Measurements from ENCODE around the gene GFRA4. TPM values are rescaled to one million over a fixed set of nuclear protein-coding genes. Genes with fewer than 3 reads are reported as not detected.

The GFRA4 gene
- total RNA-seq, 1 experiment from 2014 or later = not detected

DNA sequence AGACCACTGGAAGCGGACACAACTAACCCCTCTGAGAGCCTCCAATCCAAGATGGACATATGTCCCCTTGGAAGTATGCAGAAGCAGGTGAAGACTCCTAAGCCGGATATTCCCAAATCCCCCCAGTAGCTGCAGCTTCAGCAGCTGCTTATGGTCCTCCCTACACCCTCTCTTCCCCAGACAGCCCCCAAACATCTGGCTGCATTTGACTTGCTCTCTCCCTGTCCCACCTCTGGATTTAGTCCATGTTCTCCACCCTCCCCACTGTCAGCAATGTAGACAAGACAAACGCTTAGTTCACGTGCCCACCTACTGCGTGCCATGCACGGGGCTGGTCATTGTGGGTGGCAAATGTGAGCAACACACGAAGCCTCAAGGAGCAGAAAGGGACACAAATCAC is 23.2 kb upstream of the GFRA4 start:
- Mint-ChIP-seq H3K9me3 (peaks cover 4% of the 10 kb centered on the region; the same call in 1 of the 2 replicates), H3K4me3 (no peak overlapping the region), H3K27me3 (ENCODE audit: low read depth) (peaks cover 15% of the 10 kb centered on the region), H3K36me3 (no peaks in the 10 kb centered on the region), H3K4me1 (peaks cover 30% of the 10 kb centered on the region), H3K27ac (no peak overlapping the region)
- no peak for ATAC-seq
- DNase-seq (ENCODE audit: low spot score) = no peak
- ChIA-PET POLR2A (no interaction called here), CTCF (interaction anchor here (1.0 to 2.8 kb wide), 14 partner anchors 9 to 100 kb away, joined by 3 to 30 read pairs (median 6); partner anchors contain the start of genes CENPB and HSPA12B)
- no peak for TF ChIP-seq ZNF317 (CRISPR knock-in tag; IDR thresholded peaks at IDR 0.05; ENCODE audit: borderline replicate concordance, low read depth)
- no peak for TF ChIP-seq ZNF263 (CRISPR knock-in tag; IDR thresholded peaks at IDR 0.05; ENCODE audit: low read depth)
- no peak for TF ChIP-seq ZNF138 (CRISPR knock-in tag; conservative IDR thresholded peaks at IDR 0.05)
- no peak for TF ChIP-seq ESRRA (CRISPR knock-in tag; IDR thresholded peaks at IDR 0.05; ENCODE audit: borderline replicate concordance)
- no peak for TF ChIP-seq TCF7 (CRISPR knock-in tag; IDR thresholded peaks at IDR 0.05; ENCODE audit: low read depth)
- TF ChIP-seq, protein P1, sequence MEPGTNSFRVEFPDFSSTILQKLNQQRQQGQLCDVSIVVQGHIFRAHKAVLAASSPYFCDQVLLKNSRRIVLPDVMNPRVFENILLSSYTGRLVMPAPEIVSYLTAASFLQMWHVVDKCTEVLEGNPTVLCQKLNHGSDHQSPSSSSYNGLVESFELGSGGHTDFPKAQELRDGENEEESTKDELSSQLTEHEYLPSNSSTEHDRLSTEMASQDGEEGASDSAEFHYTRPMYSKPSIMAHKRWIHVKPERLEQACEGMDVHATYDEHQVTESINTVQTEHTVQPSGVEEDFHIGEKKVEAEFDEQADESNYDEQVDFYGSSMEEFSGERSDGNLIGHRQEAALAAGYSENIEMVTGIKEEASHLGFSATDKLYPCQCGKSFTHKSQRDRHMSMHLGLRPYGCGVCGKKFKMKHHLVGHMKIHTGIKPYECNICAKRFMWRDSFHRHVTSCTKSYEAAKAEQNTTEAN (CRISPR knock-in tag; IDR thresholded peaks at IDR 0.05) = no peak
- TF ChIP-seq, protein P2, sequence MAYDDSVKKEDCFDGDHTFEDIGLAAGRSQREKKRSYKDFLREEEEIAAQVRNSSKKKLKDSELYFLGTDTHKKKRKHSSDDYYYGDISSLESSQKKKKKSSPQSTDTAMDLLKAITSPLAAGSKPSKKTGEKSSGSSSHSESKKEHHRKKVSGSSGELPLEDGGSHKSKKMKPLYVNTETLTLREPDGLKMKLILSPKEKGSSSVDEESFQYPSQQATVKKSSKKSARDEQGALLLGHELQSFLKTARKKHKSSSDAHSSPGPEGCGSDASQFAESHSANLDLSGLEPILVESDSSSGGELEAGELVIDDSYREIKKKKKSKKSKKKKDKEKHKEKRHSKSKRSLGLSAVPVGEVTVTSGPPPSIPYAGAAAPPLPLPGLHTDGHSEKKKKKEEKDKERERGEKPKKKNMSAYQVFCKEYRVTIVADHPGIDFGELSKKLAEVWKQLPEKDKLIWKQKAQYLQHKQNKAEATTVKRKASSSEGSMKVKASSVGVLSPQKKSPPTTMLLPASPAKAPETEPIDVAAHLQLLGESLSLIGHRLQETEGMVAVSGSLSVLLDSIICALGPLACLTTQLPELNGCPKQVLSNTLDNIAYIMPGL (CRISPR knock-in tag; IDR thresholded peaks at IDR 0.05) = no peak

DNA sequence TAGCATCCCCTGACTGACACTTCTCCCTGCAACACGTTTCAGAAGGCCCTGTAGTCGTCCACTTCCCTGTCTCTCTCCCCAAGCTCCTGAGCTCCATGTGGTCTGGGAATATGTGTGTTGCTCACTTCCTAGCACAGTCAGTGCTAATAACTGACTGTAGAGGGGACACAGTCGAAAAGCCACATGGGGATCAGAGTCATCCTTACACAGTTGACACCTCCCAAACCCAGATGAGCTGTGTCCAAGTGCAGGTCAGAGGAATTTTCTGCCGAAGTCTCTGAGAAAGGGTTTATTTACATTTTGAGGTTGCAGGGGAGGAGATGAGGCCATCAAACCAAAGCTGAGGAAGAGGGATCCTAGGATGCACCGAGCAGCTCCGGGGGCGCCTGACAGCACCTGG is 22.1 kb upstream of the GFRA4 start:
- H3K9me3 Mint-ChIP-seq = peaks cover 4% of the 10 kb centered on the region; the same call in 1 of the 2 replicates
- no peak for DNase-seq (ENCODE audit: low spot score)
- peaks cover 37% of the 10 kb centered on the region for H3K4me1 Mint-ChIP-seq
- ChIA-PET CTCF (interaction anchor here (0.8 to 2.0 kb wide), 10 partner anchors 9 to 82 kb away, joined by 3 to 15 read pairs (median 6); partner anchors contain the start of gene ADISSP), POLR2A (no interaction called here)
- ATAC-seq = no peak
- no peak overlapping the region for H3K4me3 Mint-ChIP-seq
- no peaks in the 10 kb centered on the region for H3K36me3 Mint-ChIP-seq
- H3K27ac Mint-ChIP-seq = no peak overlapping the region
- peaks cover 20% of the 10 kb centered on the region for H3K27me3 Mint-ChIP-seq (ENCODE audit: low read depth)
- no peak for TF ChIP-seq ZBTB21 (CRISPR knock-in tag; IDR thresholded peaks at IDR 0.05; ENCODE audit: borderline replicate concordance)
- TF ChIP-seq, protein P3, sequence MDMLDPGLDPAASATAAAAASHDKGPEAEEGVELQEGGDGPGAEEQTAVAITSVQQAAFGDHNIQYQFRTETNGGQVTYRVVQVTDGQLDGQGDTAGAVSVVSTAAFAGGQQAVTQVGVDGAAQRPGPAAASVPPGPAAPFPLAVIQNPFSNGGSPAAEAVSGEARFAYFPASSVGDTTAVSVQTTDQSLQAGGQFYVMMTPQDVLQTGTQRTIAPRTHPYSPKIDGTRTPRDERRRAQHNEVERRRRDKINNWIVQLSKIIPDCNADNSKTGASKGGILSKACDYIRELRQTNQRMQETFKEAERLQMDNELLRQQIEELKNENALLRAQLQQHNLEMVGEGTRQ (CRISPR knock-in tag; IDR thresholded peaks at IDR 0.05) = no peak
- TF ChIP-seq, protein P4, sequence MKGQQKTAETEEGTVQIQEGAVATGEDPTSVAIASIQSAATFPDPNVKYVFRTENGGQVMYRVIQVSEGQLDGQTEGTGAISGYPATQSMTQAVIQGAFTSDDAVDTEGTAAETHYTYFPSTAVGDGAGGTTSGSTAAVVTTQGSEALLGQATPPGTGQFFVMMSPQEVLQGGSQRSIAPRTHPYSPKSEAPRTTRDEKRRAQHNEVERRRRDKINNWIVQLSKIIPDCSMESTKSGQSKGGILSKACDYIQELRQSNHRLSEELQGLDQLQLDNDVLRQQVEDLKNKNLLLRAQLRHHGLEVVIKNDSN (CRISPR knock-in tag; IDR thresholded peaks at IDR 0.05) = no peak
- no peak for TF ChIP-seq ZNF138 (CRISPR knock-in tag; conservative IDR thresholded peaks at IDR 0.05)
- TF ChIP-seq, protein P5, sequence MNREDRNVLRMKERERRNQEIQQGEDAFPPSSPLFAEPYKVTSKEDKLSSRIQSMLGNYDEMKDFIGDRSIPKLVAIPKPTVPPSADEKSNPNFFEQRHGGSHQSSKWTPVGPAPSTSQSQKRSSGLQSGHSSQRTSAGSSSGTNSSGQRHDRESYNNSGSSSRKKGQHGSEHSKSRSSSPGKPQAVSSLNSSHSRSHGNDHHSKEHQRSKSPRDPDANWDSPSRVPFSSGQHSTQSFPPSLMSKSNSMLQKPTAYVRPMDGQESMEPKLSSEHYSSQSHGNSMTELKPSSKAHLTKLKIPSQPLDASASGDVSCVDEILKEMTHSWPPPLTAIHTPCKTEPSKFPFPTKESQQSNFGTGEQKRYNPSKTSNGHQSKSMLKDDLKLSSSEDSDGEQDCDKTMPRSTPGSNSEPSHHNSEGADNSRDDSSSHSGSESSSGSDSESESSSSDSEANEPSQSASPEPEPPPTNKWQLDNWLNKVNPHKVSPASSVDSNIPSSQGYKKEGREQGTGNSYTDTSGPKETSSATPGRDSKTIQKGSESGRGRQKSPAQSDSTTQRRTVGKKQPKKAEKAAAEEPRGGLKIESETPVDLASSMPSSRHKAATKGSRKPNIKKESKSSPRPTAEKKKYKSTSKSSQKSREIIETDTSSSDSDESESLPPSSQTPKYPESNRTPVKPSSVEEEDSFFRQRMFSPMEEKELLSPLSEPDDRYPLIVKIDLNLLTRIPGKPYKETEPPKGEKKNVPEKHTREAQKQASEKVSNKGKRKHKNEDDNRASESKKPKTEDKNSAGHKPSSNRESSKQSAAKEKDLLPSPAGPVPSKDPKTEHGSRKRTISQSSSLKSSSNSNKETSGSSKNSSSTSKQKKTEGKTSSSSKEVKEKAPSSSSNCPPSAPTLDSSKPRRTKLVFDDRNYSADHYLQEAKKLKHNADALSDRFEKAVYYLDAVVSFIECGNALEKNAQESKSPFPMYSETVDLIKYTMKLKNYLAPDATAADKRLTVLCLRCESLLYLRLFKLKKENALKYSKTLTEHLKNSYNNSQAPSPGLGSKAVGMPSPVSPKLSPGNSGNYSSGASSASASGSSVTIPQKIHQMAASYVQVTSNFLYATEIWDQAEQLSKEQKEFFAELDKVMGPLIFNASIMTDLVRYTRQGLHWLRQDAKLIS (CRISPR knock-in tag; IDR thresholded peaks at IDR 0.05; ENCODE audit: borderline replicate concordance) = no peak
- TF ChIP-seq GABPB1 (CRISPR knock-in tag; IDR thresholded peaks at IDR 0.05) = no peak
- TF ChIP-seq, protein P6, sequence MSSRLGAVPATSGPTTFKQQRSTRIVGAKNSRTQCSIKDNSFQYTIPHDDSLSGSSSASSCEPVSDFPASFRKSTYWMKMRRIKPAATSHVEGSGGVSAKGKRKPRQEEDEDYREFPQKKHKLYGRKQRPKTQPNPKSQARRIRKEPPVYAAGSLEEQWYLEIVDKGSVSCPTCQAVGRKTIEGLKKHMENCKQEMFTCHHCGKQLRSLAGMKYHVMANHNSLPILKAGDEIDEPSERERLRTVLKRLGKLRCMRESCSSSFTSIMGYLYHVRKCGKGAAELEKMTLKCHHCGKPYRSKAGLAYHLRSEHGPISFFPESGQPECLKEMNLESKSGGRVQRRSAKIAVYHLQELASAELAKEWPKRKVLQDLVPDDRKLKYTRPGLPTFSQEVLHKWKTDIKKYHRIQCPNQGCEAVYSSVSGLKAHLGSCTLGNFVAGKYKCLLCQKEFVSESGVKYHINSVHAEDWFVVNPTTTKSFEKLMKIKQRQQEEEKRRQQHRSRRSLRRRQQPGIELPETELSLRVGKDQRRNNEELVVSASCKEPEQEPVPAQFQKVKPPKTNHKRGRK (CRISPR knock-in tag; IDR thresholded peaks at IDR 0.05; ENCODE audit: borderline replicate concordance) = no peak
- TF ChIP-seq MYBL2 (CRISPR knock-in tag; IDR thresholded peaks at IDR 0.05) = no peak
- no peak for TF ChIP-seq ELF4 (CRISPR knock-in tag; IDR thresholded peaks at IDR 0.05; ENCODE audit: low read depth)
- TF ChIP-seq, protein P7, sequence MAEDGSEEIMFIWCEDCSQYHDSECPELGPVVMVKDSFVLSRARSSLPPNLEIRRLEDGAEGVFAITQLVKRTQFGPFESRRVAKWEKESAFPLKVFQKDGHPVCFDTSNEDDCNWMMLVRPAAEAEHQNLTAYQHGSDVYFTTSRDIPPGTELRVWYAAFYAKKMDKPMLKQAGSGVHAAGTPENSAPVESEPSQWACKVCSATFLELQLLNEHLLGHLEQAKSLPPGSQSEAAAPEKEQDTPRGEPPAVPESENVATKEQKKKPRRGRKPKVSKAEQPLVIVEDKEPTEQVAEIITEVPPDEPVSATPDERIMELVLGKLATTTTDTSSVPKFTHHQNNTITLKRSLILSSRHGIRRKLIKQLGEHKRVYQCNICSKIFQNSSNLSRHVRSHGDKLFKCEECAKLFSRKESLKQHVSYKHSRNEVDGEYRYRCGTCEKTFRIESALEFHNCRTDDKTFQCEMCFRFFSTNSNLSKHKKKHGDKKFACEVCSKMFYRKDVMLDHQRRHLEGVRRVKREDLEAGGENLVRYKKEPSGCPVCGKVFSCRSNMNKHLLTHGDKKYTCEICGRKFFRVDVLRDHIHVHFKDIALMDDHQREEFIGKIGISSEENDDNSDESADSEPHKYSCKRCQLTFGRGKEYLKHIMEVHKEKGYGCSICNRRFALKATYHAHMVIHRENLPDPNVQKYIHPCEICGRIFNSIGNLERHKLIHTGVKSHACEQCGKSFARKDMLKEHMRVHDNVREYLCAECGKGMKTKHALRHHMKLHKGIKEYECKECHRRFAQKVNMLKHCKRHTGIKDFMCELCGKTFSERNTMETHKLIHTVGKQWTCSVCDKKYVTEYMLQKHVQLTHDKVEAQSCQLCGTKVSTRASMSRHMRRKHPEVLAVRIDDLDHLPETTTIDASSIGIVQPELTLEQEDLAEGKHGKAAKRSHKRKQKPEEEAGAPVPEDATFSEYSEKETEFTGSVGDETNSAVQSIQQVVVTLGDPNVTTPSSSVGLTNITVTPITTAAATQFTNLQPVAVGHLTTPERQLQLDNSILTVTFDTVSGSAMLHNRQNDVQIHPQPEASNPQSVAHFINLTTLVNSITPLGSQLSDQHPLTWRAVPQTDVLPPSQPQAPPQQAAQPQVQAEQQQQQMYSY (CRISPR knock-in tag; IDR thresholded peaks at IDR 0.05) = no peak
- no peak for TF ChIP-seq GTF2I (CRISPR knock-in tag; conservative IDR thresholded peaks at IDR 0.05)
- TF ChIP-seq SOX15 (CRISPR knock-in tag; IDR thresholded peaks at IDR 0.05) = no peak
- no peak for TF ChIP-seq FOXK1 (CRISPR knock-in tag; IDR thresholded peaks at IDR 0.05)
- no peak for TF ChIP-seq SMAD3 (CRISPR knock-in tag; IDR thresholded peaks at IDR 0.05; ENCODE audit: borderline replicate concordance)

All from WTC11 (cell line).